Tibial nerve (tissue), 4 donors: Measurements from ENCODE around the gene GPR158. TPM values are rescaled to one million over a fixed set of nuclear protein-coding genes. Genes with fewer than 3 reads are reported as not detected.

Experiments
- DNase-seq, 2 donors: peaks; one replicate each; pipeline ENCODE4 v3.0.0-alpha.2; 2019; ENCODE audit warnings: low spot score in 2 of 2
- H3K27ac ChIP-seq, 4 donors: fragments of 200-600 bp; sonication (generic) in 3 of 4; one replicate each; pipeline ENCODE4 v1.5.1; 2017 to 2019; ENCODE audit warnings: mild to moderate bottlenecking in 1 of 4
- H3K27me3 ChIP-seq, 2 donors: fragments of 200-600 bp; sonication (generic) in 1 of 2; one replicate each; pipeline versions ENCODE4 v1.5.1 to v1.6.0; 2017 to 2019
- H3K36me3 ChIP-seq, 3 donors: fragments of 200-600 bp; sonication (generic); one replicate each; pipeline ENCODE4 v1.5.1; 2018 to 2019
- H3K4me1 ChIP-seq, 4 donors: fragments of 200-600 bp; sonication (generic) in 3 of 4; one replicate each; pipeline ENCODE4 v1.5.1; 2017 to 2019
- H3K4me3 ChIP-seq, 4 donors: fragments of 200-600 bp; sonication (generic) in 3 of 4; one replicate each; pipeline ENCODE4 v1.5.1; 2017 to 2019; ENCODE audit warnings: mild to moderate bottlenecking in 1 of 4, moderate library complexity in 1 of 4
- H3K9me3 ChIP-seq, 4 donors: fragments of 200-600 bp; sonication (generic) in 3 of 4; one replicate each; pipeline ENCODE4 v1.5.1; 2017 to 2019
- EP300 ChIP-seq, 2 donors: sonication (generic); formaldehyde crosslinking; IDR thresholded peaks; one replicate each; pipeline ENCODE4 v1.6.1; 2017; ENCODE audit warnings: antibody characterized with exemption in 2 of 2, mild to moderate bottlenecking in 1 of 2
- POLR2A ChIP-seq, 2 donors: fragments of 450-650 bp; IDR thresholded peaks; one replicate each; pipeline ENCODE4 v1.6.1; 2017; ENCODE audit warnings: antibody characterized with exemption in 2 of 2, mild to moderate bottlenecking in 2 of 2, moderate library complexity in 2 of 2
- WGBS, 2 donors: methylation state at CpG; one replicate each; pipeline ENCODE4 v1.1.5; 2018; 5-methylcytosine and 5-hydroxymethylcytosine counted together
- total RNA-seq, 4 donors: library from RNA; depleted of rRNA; stranded (reverse); fragments of >200 nt; gene quantifications; one replicate each; pipeline ENCODE4 v1.1.0, GENCODE V29; 2016
- TF ChIP-seq, protein P1 (sequence below), 5 experiments: fragments of 200-600 bp in 3 of 5; fragments of 450-650 bp in 2 of 5; sonication (generic) in 3 of 5; IDR thresholded peaks; one replicate each; pipeline ENCODE4 v1.5.1; 2016 to 2019; ENCODE audit warnings: antibody characterized with exemption in 5 of 5, mild to moderate bottlenecking in 3 of 5, moderate library complexity in 2 of 5

The GPR158 gene
- total RNA-seq, 4 donors from 2014 or later: under 0.01 to 0.39 (median under 0.01) TPM

GRCh38 chr10:25180801-25181200 lies 6.0 kb downstream of the GPR158 start:
- Histone ChIP-seq H3K27me3 (peaks cover 0 to 30% of the 10 kb centered on the region in 2 donors), H3K4me1 (peaks cover 0 to 10% (median 0%) of the 10 kb centered on the region in 4 donors), H3K27ac (no peak overlapping the region), H3K36me3 (no peaks in the 10 kb centered on the region), H3K9me3 (no peaks in the 10 kb centered on the region), H3K4me3 (no peak overlapping the region)
- WGBS, 2 donors: 74 to 82% methylated on average over 2 of the region's 2 CpGs
- no peak for DNase-seq
- TF ChIP-seq, protein P1, sequence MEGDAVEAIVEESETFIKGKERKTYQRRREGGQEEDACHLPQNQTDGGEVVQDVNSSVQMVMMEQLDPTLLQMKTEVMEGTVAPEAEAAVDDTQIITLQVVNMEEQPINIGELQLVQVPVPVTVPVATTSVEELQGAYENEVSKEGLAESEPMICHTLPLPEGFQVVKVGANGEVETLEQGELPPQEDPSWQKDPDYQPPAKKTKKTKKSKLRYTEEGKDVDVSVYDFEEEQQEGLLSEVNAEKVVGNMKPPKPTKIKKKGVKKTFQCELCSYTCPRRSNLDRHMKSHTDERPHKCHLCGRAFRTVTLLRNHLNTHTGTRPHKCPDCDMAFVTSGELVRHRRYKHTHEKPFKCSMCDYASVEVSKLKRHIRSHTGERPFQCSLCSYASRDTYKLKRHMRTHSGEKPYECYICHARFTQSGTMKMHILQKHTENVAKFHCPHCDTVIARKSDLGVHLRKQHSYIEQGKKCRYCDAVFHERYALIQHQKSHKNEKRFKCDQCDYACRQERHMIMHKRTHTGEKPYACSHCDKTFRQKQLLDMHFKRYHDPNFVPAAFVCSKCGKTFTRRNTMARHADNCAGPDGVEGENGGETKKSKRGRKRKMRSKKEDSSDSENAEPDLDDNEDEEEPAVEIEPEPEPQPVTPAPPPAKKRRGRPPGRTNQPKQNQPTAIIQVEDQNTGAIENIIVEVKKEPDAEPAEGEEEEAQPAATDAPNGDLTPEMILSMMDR (IDR thresholded peaks at IDR 0.05): no peak
- TF ChIP-seq EP300 (IDR thresholded peaks at IDR 0.05) (no peak), POLR2A (IDR thresholded peaks at IDR 0.05) (no peak)

GRCh38 chr10:25182636-25183035 lies 7.8 kb downstream of the GPR158 start:
- Histone ChIP-seq H3K9me3 (no peaks in the 10 kb centered on the region), H3K36me3 (no peaks in the 10 kb centered on the region), H3K27me3 (peaks cover 0 to 11% of the 10 kb centered on the region in 2 donors), H3K27ac (no peak overlapping the region), H3K4me1 (no peaks in the 10 kb centered on the region), H3K4me3 (no peak overlapping the region)
- no peak for DNase-seq
- TF ChIP-seq POLR2A (IDR thresholded peaks at IDR 0.05): no peak
- TF ChIP-seq, protein P1 (IDR thresholded peaks at IDR 0.05): no peak
- no peak for TF ChIP-seq EP300 (IDR thresholded peaks at IDR 0.05)
- WGBS, 2 donors: 71 to 73% methylated on average over 3 of the region's 3 CpGs

DNA sequence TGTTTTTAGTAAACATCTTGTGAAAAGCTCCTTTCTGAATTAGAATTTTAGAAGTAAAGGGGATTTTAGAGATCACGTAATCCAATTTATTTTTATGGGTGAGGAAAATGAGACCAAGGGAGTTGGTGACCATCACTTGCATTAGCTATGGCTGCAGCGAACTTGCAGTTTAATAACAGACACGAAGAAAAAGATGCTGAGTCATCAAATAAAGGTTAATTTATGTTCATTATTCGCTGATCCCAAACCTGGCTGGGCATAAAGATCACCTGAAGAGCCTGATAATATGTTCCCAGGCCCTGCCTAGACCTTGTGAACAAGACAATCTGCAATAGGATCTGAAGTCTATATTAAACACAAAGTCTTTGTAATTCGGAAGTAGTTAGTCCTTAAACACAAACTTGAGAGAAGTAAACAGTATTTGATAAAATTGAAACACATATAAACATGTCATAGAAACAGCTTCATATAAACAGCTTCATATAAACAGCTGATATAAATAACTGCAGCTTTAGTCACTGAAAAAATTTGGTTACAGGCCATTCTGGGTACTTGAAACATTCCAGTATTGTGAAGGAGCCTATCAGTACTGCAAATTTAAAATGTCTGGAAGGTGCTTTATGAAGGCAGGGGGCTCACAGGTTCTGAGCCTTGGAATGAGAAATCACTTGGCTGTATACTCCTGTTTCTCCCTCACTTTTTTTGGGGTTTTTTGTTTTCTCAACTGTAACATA lies 16.5 kb downstream of the GPR158 start:
- peaks cover 0 to 10% (median 0%) of the 10 kb centered on the region in 4 donors for H3K9me3 ChIP-seq
- no peaks in the 10 kb centered on the region for H3K4me1 ChIP-seq
- TF ChIP-seq POLR2A (IDR thresholded peaks at IDR 0.05): no peak
- TF ChIP-seq EP300 (IDR thresholded peaks at IDR 0.05): no peak
- TF ChIP-seq, protein P1 (IDR thresholded peaks at IDR 0.05): no peak
- no peak overlapping the region for H3K4me3 ChIP-seq
- no peaks in the 10 kb centered on the region for H3K36me3 ChIP-seq
- WGBS, 2 donors: 78 to 82% methylated on average over 5 of the region's 5 CpGs
- H3K27ac ChIP-seq: no peak overlapping the region
- no peaks in the 10 kb centered on the region for H3K27me3 ChIP-seq
- no peak for DNase-seq

GRCh38 chr10:25198151-25198550 lies 23.4 kb downstream of the GPR158 start:
- TF ChIP-seq EP300 (IDR thresholded peaks at IDR 0.05) (no peak), POLR2A (IDR thresholded peaks at IDR 0.05) (no peak)
- TF ChIP-seq, protein P1 (IDR thresholded peaks at IDR 0.05): no peak
- WGBS, 2 donors: 22 to 42% methylated on average over 1 of the region's 1 CpG
- no peaks in the 10 kb centered on the region for H3K27me3 ChIP-seq

GRCh38 chr10:25206693-25207414 lies 32.1 kb downstream of the GPR158 start:
- no peaks in the 10 kb centered on the region for H3K27me3 ChIP-seq
- no peak overlapping the region for H3K27ac ChIP-seq
- H3K9me3 ChIP-seq: no peaks in the 10 kb centered on the region
- DNase-seq: no peak
- TF ChIP-seq, protein P1 (IDR thresholded peaks at IDR 0.05): no peak
- no peak for TF ChIP-seq EP300 (IDR thresholded peaks at IDR 0.05)
- no peak for TF ChIP-seq POLR2A (IDR thresholded peaks at IDR 0.05)
- H3K4me1 ChIP-seq: no peaks in the 10 kb centered on the region
- no peaks in the 10 kb centered on the region for H3K36me3 ChIP-seq
- 37 to 44% methylated on average over 4 of the region's 4 CpGs for WGBS, 2 donors
- no peak overlapping the region for H3K4me3 ChIP-seq

More at GRCh38 chr10:25198151-25198550, 23.4 kb downstream of the GPR158 start:
- Histone ChIP-seq H3K4me3 (no peak overlapping the region), H3K36me3 (no peaks in the 10 kb centered on the region), H3K4me1 (no peaks in the 10 kb centered on the region), H3K27ac (no peak overlapping the region), H3K9me3 (no peaks in the 10 kb centered on the region)
- no peak for DNase-seq
